Measurements from ENCODE around the gene MEIS1. TPM values are rescaled to one million over a fixed set of nuclear protein-coding genes. Genes with fewer than 3 reads are reported as not detected.

Gene MEIS1
- total RNA-seq, 1 donor from 2014 or later, result 41.7 TPM

GRCh38 chr2:66488946-66489345 is 54.0 kb downstream of the MEIS1 start:
- intact Hi-C loops (cut with DNase I), result no loop called here
- ATAC-seq (ENCODE audit: poor library complexity) (no peak), DNase-seq (no peak)

- peak; percentile 88 for ATAC-seq (ENCODE audit: poor library complexity)
- intact Hi-C loops (cut with DNase I), result no loop called here
- DNase-seq, result no peak
Observed at GRCh38 chr2:66489436-66489835, 54.5 kb downstream of the MEIS1 start.

- ATAC-seq (ENCODE audit: poor library complexity), result no peak
- intact Hi-C loops (cut with DNase I), result loop anchor here (5.0 kb wide), 1 partner anchor 43 kb away; no protein-coding TSS in a partner anchor
- no peak for DNase-seq
Observed at GRCh38 chr2:66490588-66491001, 55.7 kb downstream of the MEIS1 start.

GRCh38 chr2:66494708-66495107 is 59.8 kb downstream of the MEIS1 start:
- intact Hi-C loops (cut with DNase I), result loop anchor here (5.0 kb wide), 1 partner anchor 47 kb away; no protein-coding TSS in a partner anchor
- DNase-seq (peak; percentile 60), ATAC-seq (ENCODE audit: poor library complexity) (peak; percentile 55)

GRCh38 chr2:66495788-66496640 is 61.1 kb downstream of the MEIS1 start:
- DNase-seq (peak; percentile 46), ATAC-seq (ENCODE audit: poor library complexity) (peak; percentile 73)
- intact Hi-C loops (cut with DNase I), result no loop called here

GRCh38 chr2:66496670-66497420 is 61.9 kb downstream of the MEIS1 start:
- intact Hi-C loops (cut with DNase I), result no loop called here
- DNase-seq (no peak), ATAC-seq (ENCODE audit: poor library complexity) (no peak)

- intact Hi-C loops (cut with DNase I), result no loop called here
- no peak for DNase-seq
- no peak for ATAC-seq (ENCODE audit: poor library complexity)
Observed at GRCh38 chr2:66497431-66498288, 62.7 kb downstream of the MEIS1 start.

GRCh38 chr2:66498289-66498975 is 63.5 kb downstream of the MEIS1 start:
- intact Hi-C loops (cut with DNase I), result no loop called here
- no peak for ATAC-seq (ENCODE audit: poor library complexity)
- peak; percentile 24 for DNase-seq

GRCh38 chr2:66501267-66501666 is 66.3 kb downstream of the MEIS1 start:
- ATAC-seq (ENCODE audit: poor library complexity), result no peak
- no peak for DNase-seq
- intact Hi-C loops (cut with DNase I), result no loop called here

GRCh38 chr2:66506265-66506664 is 71.3 kb downstream of the MEIS1 start:
- intact Hi-C loops (cut with DNase I), result no loop called here
- no peak for DNase-seq
- peak; percentile 13 for ATAC-seq (ENCODE audit: poor library complexity)

GRCh38 chr2:66507673-66508201 is 72.8 kb downstream of the MEIS1 start:
- ATAC-seq (ENCODE audit: poor library complexity) (peak; percentile 90), DNase-seq (peak; percentile 41)
- intact Hi-C loops (cut with DNase I), result no loop called here

GRCh38 chr2:66508484-66509071 is 73.7 kb downstream of the MEIS1 start:
- intact Hi-C loops (cut with DNase I), result no loop called here
- DNase-seq (no peak), ATAC-seq (ENCODE audit: poor library complexity) (peak; percentile 21)

GRCh38 chr2:66509326-66509811 is 74.4 kb downstream of the MEIS1 start:
- intact Hi-C loops (cut with DNase I), result no loop called here
- DNase-seq, result no peak
- ATAC-seq (ENCODE audit: poor library complexity), result peak; percentile 15

GRCh38 chr2:66512626-66513025 is 77.7 kb downstream of the MEIS1 start:
- intact Hi-C loops (cut with DNase I), result no loop called here
- no peak for DNase-seq
- ATAC-seq (ENCODE audit: poor library complexity), result no peak

- ATAC-seq (ENCODE audit: poor library complexity) (no peak), DNase-seq (no peak)
- intact Hi-C loops (cut with DNase I), result no loop called here
Observed at GRCh38 chr2:66515743-66516142, 80.8 kb downstream of the MEIS1 start.

GRCh38 chr2:66516499-66516898 is 81.6 kb downstream of the MEIS1 start:
- no peak for DNase-seq
- intact Hi-C loops (cut with DNase I), result no loop called here
- ATAC-seq (ENCODE audit: poor library complexity), result no peak

GRCh38 chr2:66517772-66518171 is 82.8 kb downstream of the MEIS1 start:
- ATAC-seq (ENCODE audit: poor library complexity), result no peak
- DNase-seq, result no peak
- intact Hi-C loops (cut with DNase I), result no loop called here
